Aorta (tissue), 5 donors: ENCODE data around the gene CCKAR. TPM values are rescaled to one million over a fixed set of nuclear protein-coding genes. Genes with fewer than 3 reads are reported as not detected.

Experiments used
- ATAC-seq: fragments of 200-7000 bp; cut with Tn5 transposase; one replicate; pipeline ENCODE4 v1.9.1; 2022; ENCODE audit warnings: moderate library complexity; ENCODE audit not compliant: low FRiP score
- DNase-seq, 2 donors: peaks; one replicate each; pipeline ENCODE4 v3.0.0-alpha.2; 2020
- H3K27ac ChIP-seq, 2 donors: one replicate each; pipeline ENCODE4 v1.5.1; 2013; ENCODE audit warnings: low read length in 2 of 2, mild to moderate bottlenecking in 2 of 2, moderate library complexity in 2 of 2, control low read depth in 1 of 2, inconsistent platforms in 1 of 2, low read depth in 1 of 2
- H3K27me3 ChIP-seq, 2 donors: one replicate each; pipeline ENCODE4 v1.6.1; 2013; ENCODE audit warnings: control low read depth in 1 of 2, low read length in 1 of 2, mild to moderate bottlenecking in 1 of 2, moderate library complexity in 1 of 2; ENCODE audit not compliant: insufficient read depth in 2 of 2, control insufficient read depth in 1 of 2
- H3K36me3 ChIP-seq, 2 donors: one replicate each; pipeline ENCODE4 v1.6.1; 2013; ENCODE audit warnings: control low read depth in 1 of 2, low read length in 1 of 2, mild to moderate bottlenecking in 1 of 2; ENCODE audit not compliant: insufficient read depth in 2 of 2, control insufficient read depth in 1 of 2
- H3K4me1 ChIP-seq, 2 donors: one replicate each; pipeline ENCODE4 v1.6.1; 2013; ENCODE audit warnings: low read length in 2 of 2, control low read depth in 1 of 2, mild to moderate bottlenecking in 1 of 2, moderate library complexity in 1 of 2; ENCODE audit not compliant: insufficient read depth in 2 of 2, control insufficient read depth in 1 of 2
- H3K4me3 ChIP-seq, 2 donors: one replicate each; pipeline ENCODE4 v1.5.1; 2013; ENCODE audit warnings: low read length in 2 of 2, control low read depth in 1 of 2, mild to moderate bottlenecking in 1 of 2
- H3K9me3 ChIP-seq: one replicate; pipeline ENCODE4 v1.6.1; 2013; ENCODE audit warnings: mild to moderate bottlenecking, low read length; ENCODE audit not compliant: control insufficient read depth
- WGBS, 2 donors: extraction: QIAGEN DNeasy Blood & Tissue Kit; methylation state at CpG; one replicate each; pipeline ENCODE4 v1.1.7; 2013; 5-methylcytosine and 5-hydroxymethylcytosine counted together
- intact Hi-C, 2 donors: fragments of 100-400 bp; cut with DNase I; formaldehyde crosslinking; loops; one replicate each; pipeline versions ENCODE4 v1.14.2 to v1.15.0; 2022
- polyA plus RNA-seq, 2 donors: library from polyadenylated mRNA; stranded (reverse); fragments of 200-250 nt; gene quantifications; one replicate each; pipeline ENCODE4 v1.2.3, GENCODE V29; 2013
- total RNA-seq, 2 donors: library from RNA; stranded (reverse); fragmentation: NEBNext Ultra II Directional; extraction: Animal tissue kit (Norgen Biotek cat#: 25700); gene quantifications; one replicate each; pipeline ENCODE4 v1.2.1, GENCODE V29; 2021
- donor health status: healthy with polysubstance abuse.
- donor health status: Bipolar disorder and iron deficiency.
- donor health status: DM: no; HTN: no; CAD: no.
- donor health status: DM: no; HTN: no; CAD: no.
- donor health status: DM: yes; HTN: yes; CAD: no.

The CCKAR gene
- total and polyA plus RNA-seq, 4 donors: not detected

- no peaks in the 10 kb centered on the region for H3K36me3 ChIP-seq
- ATAC-seq: peak; percentile 28
- H3K4me3 ChIP-seq: no peak overlapping the region
- H3K9me3 ChIP-seq: no peaks in the 10 kb centered on the region
- intact Hi-C loops: no loop called here
- no peak overlapping the region for H3K27ac ChIP-seq
- 65 to 85% methylated on average over 3 of the region's 3 CpGs for WGBS, 2 donors
- H3K4me1 ChIP-seq: no peaks in the 10 kb centered on the region
- no peaks in the 10 kb centered on the region for H3K27me3 ChIP-seq
- no peak for DNase-seq
Measured at GRCh38 chr4:26482508-26483462, 7.5 kb downstream of the CCKAR start.

GRCh38 chr4:26478330-26478729 lies 12.0 kb downstream of the CCKAR start:
- intact Hi-C loops: no loop called here
- DNase-seq (no peak), ATAC-seq (no peak)
- H3K4me1 ChIP-seq: no peaks in the 10 kb centered on the region
- no peak overlapping the region for H3K4me3 ChIP-seq
- 76 to 88% methylated on average over 13 of the region's 13 CpGs for WGBS, 2 donors
- H3K36me3 ChIP-seq: no peaks in the 10 kb centered on the region
- no peaks in the 10 kb centered on the region for H3K9me3 ChIP-seq
- no peak overlapping the region for H3K27ac ChIP-seq
- no peaks in the 10 kb centered on the region for H3K27me3 ChIP-seq

- DNase-seq (no peak), ATAC-seq (no peak)
- Histone ChIP-seq H3K27me3 (no peaks in the 10 kb centered on the region), H3K27ac (no peak overlapping the region), H3K4me1 (no peaks in the 10 kb centered on the region), H3K36me3 (no peaks in the 10 kb centered on the region), H3K9me3 (no peaks in the 10 kb centered on the region), H3K4me3 (no peak overlapping the region)
- intact Hi-C loops: no loop called here
- 59 to 65% methylated on average over 5 of the region's 5 CpGs for WGBS, 2 donors
Measured at GRCh38 chr4:26476545-26476944, 13.7 kb downstream of the CCKAR start.

GRCh38 chr4:26475716-26476115 lies 14.6 kb downstream of the CCKAR start:
- H3K36me3 ChIP-seq: no peaks in the 10 kb centered on the region
- no peak overlapping the region for H3K27ac ChIP-seq
- H3K4me3 ChIP-seq: no peak overlapping the region
- 81 to 89% methylated on average over 8 of the region's 8 CpGs for WGBS, 2 donors
- no peaks in the 10 kb centered on the region for H3K4me1 ChIP-seq
- no peaks in the 10 kb centered on the region for H3K27me3 ChIP-seq
- no peak for ATAC-seq
- DNase-seq: no peak
- intact Hi-C loops: no loop called here
- no peaks in the 10 kb centered on the region for H3K9me3 ChIP-seq

GRCh38 chr4:26474551-26474950 lies 15.7 kb downstream of the CCKAR start:
- ATAC-seq (no peak), DNase-seq (no peak)
- H3K4me3 ChIP-seq: no peak overlapping the region
- H3K4me1 ChIP-seq: no peaks in the 10 kb centered on the region
- no peaks in the 10 kb centered on the region for H3K36me3 ChIP-seq
- 52 to 57% methylated on average over 3 of the region's 3 CpGs for WGBS, 2 donors
- no peaks in the 10 kb centered on the region for H3K9me3 ChIP-seq
- H3K27ac ChIP-seq: no peak overlapping the region
- H3K27me3 ChIP-seq: no peaks in the 10 kb centered on the region
- intact Hi-C loops: no loop called here

- no peak for ATAC-seq
- no peak for DNase-seq
- no peaks in the 10 kb centered on the region for H3K27me3 ChIP-seq
- H3K4me1 ChIP-seq: no peaks in the 10 kb centered on the region
- H3K27ac ChIP-seq: no peak overlapping the region
- WGBS, 2 donors: 76 to 90% methylated on average over 8 of the region's 8 CpGs
- peaks cover 4% of the 10 kb centered on the region for H3K9me3 ChIP-seq
- H3K4me3 ChIP-seq: no peak overlapping the region
- intact Hi-C loops: no loop called here
- no peaks in the 10 kb centered on the region for H3K36me3 ChIP-seq
Measured at GRCh38 chr4:26473893-26474292, 16.4 kb downstream of the CCKAR start.

- no peak for ATAC-seq
- 75 to 81% methylated on average over 1 of the region's 1 CpG for whole genome bisulfite sequencing, 2 donors
Measured at GRCh38 chr4:26471890-26472289, 18.4 kb downstream of the CCKAR start.

GRCh38 chr4:26468977-26469376 lies 21.3 kb downstream of the CCKAR start:
- Histone ChIP-seq H3K4me3 (no peak overlapping the region), H3K27ac (no peak overlapping the region), H3K9me3 (peaks cover 4% of the 10 kb centered on the region), H3K27me3 (no peaks in the 10 kb centered on the region), H3K4me1 (no peaks in the 10 kb centered on the region), H3K36me3 (no peaks in the 10 kb centered on the region)
- no peak for DNase-seq
- WGBS, 2 donors: 68 to 71% methylated on average over 4 of the region's 4 CpGs
- intact Hi-C loops: no loop called here
- ATAC-seq: no peak

More at GRCh38 chr4:26471890-26472289, 18.4 kb downstream of the CCKAR start:
- H3K27me3 ChIP-seq: no peaks in the 10 kb centered on the region
- peaks cover 4% of the 10 kb centered on the region for H3K9me3 ChIP-seq
- no peak for DNase-seq
- no peaks in the 10 kb centered on the region for H3K4me1 ChIP-seq
- H3K36me3 ChIP-seq: no peaks in the 10 kb centered on the region
- no peak overlapping the region for H3K27ac ChIP-seq
- H3K4me3 ChIP-seq: no peak overlapping the region
- intact Hi-C loops: no loop called here
